Uterus (tissue), 2 donors: ENCODE measurements around the gene SNTG2.
"Not testable (repeated sequence)": the region's sequence is repeated elsewhere in the genome, so short reads cannot be mapped to it uniquely, and the experiment has no call there.

Source experiments
- POLR2A ChIP-seq, 2 donors: fragments of 450-650 bp; IDR thresholded peaks; one replicate each; pipeline ENCODE4 v1.6.1; 2016; ENCODE audit warnings: antibody characterized with exemption in 2 of 2, mild to moderate bottlenecking in 1 of 2, moderate library complexity in 1 of 2
- TF ChIP-seq, protein P1 (sequence below), 4 experiments: fragments of 200-600 bp in 2 of 4; fragments of 450-650 bp in 2 of 4; sonication (generic) in 2 of 4; IDR thresholded peaks; one replicate each; pipeline ENCODE4 v1.5.1; 2016 to 2019; ENCODE audit warnings: antibody characterized with exemption in 4 of 4, mild to moderate bottlenecking in 2 of 4, moderate library complexity in 1 of 4

GRCh38 chr2:1414901-1415300 is 464.3 kb downstream of the SNTG2 start:
- TF ChIP-seq, protein P1, sequence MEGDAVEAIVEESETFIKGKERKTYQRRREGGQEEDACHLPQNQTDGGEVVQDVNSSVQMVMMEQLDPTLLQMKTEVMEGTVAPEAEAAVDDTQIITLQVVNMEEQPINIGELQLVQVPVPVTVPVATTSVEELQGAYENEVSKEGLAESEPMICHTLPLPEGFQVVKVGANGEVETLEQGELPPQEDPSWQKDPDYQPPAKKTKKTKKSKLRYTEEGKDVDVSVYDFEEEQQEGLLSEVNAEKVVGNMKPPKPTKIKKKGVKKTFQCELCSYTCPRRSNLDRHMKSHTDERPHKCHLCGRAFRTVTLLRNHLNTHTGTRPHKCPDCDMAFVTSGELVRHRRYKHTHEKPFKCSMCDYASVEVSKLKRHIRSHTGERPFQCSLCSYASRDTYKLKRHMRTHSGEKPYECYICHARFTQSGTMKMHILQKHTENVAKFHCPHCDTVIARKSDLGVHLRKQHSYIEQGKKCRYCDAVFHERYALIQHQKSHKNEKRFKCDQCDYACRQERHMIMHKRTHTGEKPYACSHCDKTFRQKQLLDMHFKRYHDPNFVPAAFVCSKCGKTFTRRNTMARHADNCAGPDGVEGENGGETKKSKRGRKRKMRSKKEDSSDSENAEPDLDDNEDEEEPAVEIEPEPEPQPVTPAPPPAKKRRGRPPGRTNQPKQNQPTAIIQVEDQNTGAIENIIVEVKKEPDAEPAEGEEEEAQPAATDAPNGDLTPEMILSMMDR (IDR thresholded peaks at IDR 0.05), result not testable (repeated sequence)
- not testable (repeated sequence) for TF ChIP-seq POLR2A (IDR thresholded peaks at IDR 0.05)
